Keratinocyte (primary cell): Measurements from ENCODE around the gene GYG2. TPM values are rescaled to one million over a fixed set of nuclear protein-coding genes. Genes with fewer than 3 reads are reported as not detected.

ENCODE experiments used
- DNase-seq: peaks from one replicate; pipeline ENCODE4 v3.0.0-alpha.2; 2011; ENCODE audit warnings: low read depth, missing footprints, low spot score
- FAIRE-seq: peaks from 2 replicates; lab custom pipeline; 2011; peaks lifted over from hg19 to GRCh38; lab: Jason Lieb, UNC
- H2AFZ ChIP-seq: 2 replicates; pipeline ENCODE4 v1.6.0; 2012; ENCODE audit warnings: low read length, control low read depth, inconsistent platforms; ENCODE audit not compliant: control insufficient read depth
- H3K27ac ChIP-seq: 2 replicates; pipeline ENCODE4 v1.5.1; 2011; ENCODE audit warnings: low read length; ENCODE audit not compliant: control insufficient read depth, insufficient read depth
- H3K27me3 ChIP-seq: 3 replicates; pipeline ENCODE4 v1.6.0; 2011; ENCODE audit warnings: low read length; ENCODE audit not compliant: control insufficient read depth, insufficient read depth; ENCODE audit errors: extremely low read depth
- H3K36me3 ChIP-seq, 2 experiments: 2 replicates in 1 of 2; 3 replicates in 1 of 2; pipeline ENCODE4 v1.5.1; 2011; ENCODE audit warnings: low read length in 2 of 2, mild to moderate bottlenecking in 1 of 2; ENCODE audit not compliant: control insufficient read depth in 2 of 2, insufficient read depth in 2 of 2; ENCODE audit errors: extremely low read depth in 1 of 2
- H3K4me1 ChIP-seq: 3 replicates; pipeline ENCODE4 v1.5.1; 2011; ENCODE audit warnings: low read length; ENCODE audit not compliant: control insufficient read depth, insufficient read depth; ENCODE audit errors: extremely low read depth
- H3K4me2 ChIP-seq: 3 replicates; pipeline ENCODE4 v1.6.0; 2011; ENCODE audit warnings: low read depth, low read length; ENCODE audit not compliant: control insufficient read depth, insufficient read depth; ENCODE audit errors: extremely low read depth
- H3K4me3 ChIP-seq, 3 experiments: fragments of 200-600 bp in 1 of 3; sonication (generic) in 1 of 3; 2 replicates in 2 of 3; 3 replicates in 1 of 3; pipeline ENCODE4 v1.5.1; 2011 to 2016; ENCODE audit warnings: low read length in 3 of 3, mild to moderate bottlenecking in 3 of 3, control low read depth in 2 of 3, inconsistent platforms in 1 of 3, low read depth in 1 of 3, mixed read lengths in 1 of 3, mixed run types in 1 of 3, moderate library complexity in 1 of 3; ENCODE audit not compliant: control insufficient read depth in 2 of 3, insufficient read depth in 2 of 3; ENCODE audit errors: extremely low read depth in 1 of 3
- H3K79me2 ChIP-seq: 2 replicates; pipeline ENCODE4 v1.6.0; 2012; ENCODE audit warnings: low read length; ENCODE audit not compliant: control insufficient read depth, insufficient read depth
- H3K9ac ChIP-seq: 3 replicates; pipeline ENCODE4 v1.6.0; 2011; ENCODE audit warnings: low read length; ENCODE audit not compliant: control insufficient read depth, insufficient read depth; ENCODE audit errors: extremely low read depth
- H3K9me1 ChIP-seq: 3 replicates; pipeline ENCODE4 v1.6.0; 2011; ENCODE audit warnings: low read length; ENCODE audit not compliant: control insufficient read depth, insufficient read depth; ENCODE audit errors: extremely low read depth
- H3K9me3 ChIP-seq: 2 replicates; pipeline ENCODE4 v1.5.1; 2012; ENCODE audit warnings: low read depth, low read length; ENCODE audit not compliant: control insufficient read depth
- H4K20me1 ChIP-seq: 3 replicates; pipeline ENCODE4 v1.6.0; 2011; ENCODE audit warnings: low read length; ENCODE audit not compliant: control insufficient read depth, insufficient read depth; ENCODE audit errors: extremely low read depth
- CTCF ChIP-seq, 3 experiments: IDR thresholded peaks in 1 of 3; conservative IDR thresholded peaks in 1 of 3; optimal IDR thresholded peaks in 1 of 3; 2 replicates in 2 of 3; 3 replicates in 1 of 3; pipeline versions ENCODE3 to v1.5.1; 2011; ENCODE audit warnings: low read length in 3 of 3, mild to moderate bottlenecking in 3 of 3, moderate library complexity in 2 of 3, control low read depth in 1 of 3, inconsistent platforms in 1 of 3; ENCODE audit not compliant: insufficient read depth in 2 of 3; ENCODE audit errors: extremely low read depth in 1 of 3
- EZH2 ChIP-seq: IDR thresholded peaks from one replicate; pipeline ENCODE4 v1.6.1; 2012; ENCODE audit warnings: inconsistent platforms, mild to moderate bottlenecking, low read length, moderate library complexity
- dilution Hi-C: fragments of 300-500 bp; cut with MboI; formaldehyde crosslinking; loops from one replicate; pipeline ENCODE4 v1.7.0; 2020; ENCODE audit warnings: low sequenced_read_pairs; ENCODE audit not compliant: extremely low pct_ligation_motif_present
- polyA plus RNA-seq, 5 experiments: library from polyadenylated mRNA; depleted of rRNA in 3 of 5; stranded (reverse) in 3 of 5; stranded (forward) in 1 of 5; unstranded in 1 of 5; fragments of >200 nt; gene quantifications; 1 replicate in 1 of 5; 2 replicates in 3 of 5; 3 replicates in 1 of 5; pipeline versions ENCODE4 v1.2.1 to v1.2.3, GENCODE V29; 2011 to 2012; ENCODE audit warnings: missing spikeins in 2 of 5, low read depth in 1 of 5, low replicate concordance in 1 of 5

GYG2 gene
- polyA plus RNA-seq, 1 donor (not counting 4 experiments of a cell fraction or from before 2014, with no cell fraction given): not detected

GRCh38 chrX:2859197-2859797 is 30.6 kb downstream of the GYG2 start:
- Histone ChIP-seq H3K4me2 (no peak overlapping the region), H3K27ac (no peak overlapping the region), H3K79me2 (no peaks in the 10 kb centered on the region), H3K4me1 (no peaks in the 10 kb centered on the region), H2AFZ (no peak overlapping the region), H3K4me3 (no peak overlapping the region), H4K20me1 (no peaks in the 10 kb centered on the region), H3K9me1 (no peaks in the 10 kb centered on the region), H3K36me3 (no peaks in the 10 kb centered on the region), H3K9me3 (no peaks in the 10 kb centered on the region), H3K9ac (no peak overlapping the region), H3K27me3 (no peaks in the 10 kb centered on the region)
- FAIRE-seq (no peak), DNase-seq (no peak)
- TF ChIP-seq CTCF (optimal IDR thresholded peaks at IDR 0.05 in 1 of 3, IDR thresholded peaks at IDR 0.05 in 1 of 3, conservative IDR thresholded peaks at IDR 0.05 in 1 of 3; ENCODE audit: extremely low read depth in 1 of 3, insufficient read depth in 2 of 3, low read length in 3 of 3) (no peak), EZH2 (no peak)
- dilution Hi-C loops: loop anchor here (25.0 kb wide), 1 partner anchor 178 kb away; the partner anchor contains the start of gene ARSF

- Histone ChIP-seq H3K4me3 (no peak overlapping the region), H2AFZ (no peak overlapping the region), H3K79me2 (no peaks in the 10 kb centered on the region), H3K4me1 (no peaks in the 10 kb centered on the region), H3K27me3 (no peaks in the 10 kb centered on the region), H3K9me1 (no peaks in the 10 kb centered on the region), H3K9me3 (no peaks in the 10 kb centered on the region), H3K9ac (no peak overlapping the region), H4K20me1 (no peaks in the 10 kb centered on the region), H3K36me3 (no peaks in the 10 kb centered on the region), H3K4me2 (no peak overlapping the region), H3K27ac (no peak overlapping the region)
- no peak for FAIRE-seq
- dilution Hi-C loops: loop anchor here (25.0 kb wide), 1 partner anchor 175 kb away; the partner anchor contains the start of gene ARSF
- TF ChIP-seq EZH2: no peak
- TF ChIP-seq CTCF (optimal IDR thresholded peaks at IDR 0.05 in 1 of 3, IDR thresholded peaks at IDR 0.05 in 1 of 3, conservative IDR thresholded peaks at IDR 0.05 in 1 of 3; ENCODE audit: extremely low read depth in 1 of 3, insufficient read depth in 2 of 3, low read length in 3 of 3): no peak
- DNase-seq: no peak
Measured at GRCh38 chrX:2862404-2862803, 33.7 kb downstream of the GYG2 start.
